ENCODE data around the gene ITPA.

The ITPA gene

DNA sequence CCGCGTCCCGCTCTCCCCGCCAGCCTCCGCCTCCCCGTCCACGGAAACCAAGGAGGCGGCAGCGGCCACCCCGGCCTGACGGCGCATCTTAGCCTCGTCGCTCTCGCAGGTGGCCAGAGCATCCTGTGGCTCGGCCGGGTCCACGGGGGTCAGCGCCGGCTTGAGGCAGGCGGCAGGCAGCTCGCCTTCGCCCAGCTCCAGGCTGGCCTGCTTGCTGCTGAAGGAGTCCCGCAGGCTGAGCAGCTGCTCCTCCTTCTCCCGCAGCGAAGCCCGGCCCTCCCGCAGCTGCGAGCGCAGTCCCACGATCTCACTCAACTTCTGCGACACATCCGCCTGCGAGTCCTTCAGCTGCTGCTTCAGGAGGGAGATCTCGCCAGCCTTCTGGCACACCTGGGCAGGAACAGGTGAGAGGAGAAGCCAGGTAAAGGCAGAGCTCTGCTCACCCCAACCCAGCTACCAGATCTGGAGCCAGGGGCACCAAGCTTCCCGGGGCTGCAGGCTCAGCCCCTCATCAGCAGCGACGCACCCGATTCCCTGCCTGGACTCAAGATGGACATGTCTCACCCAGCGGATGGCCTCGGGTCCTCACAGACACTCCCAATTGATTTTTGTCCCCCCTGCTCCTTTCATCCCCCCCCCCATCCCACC lies 44.4 kb upstream of the ITPA start:
- TF ChIP-seq, protein P1, sequence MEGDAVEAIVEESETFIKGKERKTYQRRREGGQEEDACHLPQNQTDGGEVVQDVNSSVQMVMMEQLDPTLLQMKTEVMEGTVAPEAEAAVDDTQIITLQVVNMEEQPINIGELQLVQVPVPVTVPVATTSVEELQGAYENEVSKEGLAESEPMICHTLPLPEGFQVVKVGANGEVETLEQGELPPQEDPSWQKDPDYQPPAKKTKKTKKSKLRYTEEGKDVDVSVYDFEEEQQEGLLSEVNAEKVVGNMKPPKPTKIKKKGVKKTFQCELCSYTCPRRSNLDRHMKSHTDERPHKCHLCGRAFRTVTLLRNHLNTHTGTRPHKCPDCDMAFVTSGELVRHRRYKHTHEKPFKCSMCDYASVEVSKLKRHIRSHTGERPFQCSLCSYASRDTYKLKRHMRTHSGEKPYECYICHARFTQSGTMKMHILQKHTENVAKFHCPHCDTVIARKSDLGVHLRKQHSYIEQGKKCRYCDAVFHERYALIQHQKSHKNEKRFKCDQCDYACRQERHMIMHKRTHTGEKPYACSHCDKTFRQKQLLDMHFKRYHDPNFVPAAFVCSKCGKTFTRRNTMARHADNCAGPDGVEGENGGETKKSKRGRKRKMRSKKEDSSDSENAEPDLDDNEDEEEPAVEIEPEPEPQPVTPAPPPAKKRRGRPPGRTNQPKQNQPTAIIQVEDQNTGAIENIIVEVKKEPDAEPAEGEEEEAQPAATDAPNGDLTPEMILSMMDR (conservative IDR thresholded peaks at IDR 0.05): no peak
- H3K27ac ChIP-seq: peak overlapping the region; percentile 36; the same call in 1 of the 2 replicates

DNA sequence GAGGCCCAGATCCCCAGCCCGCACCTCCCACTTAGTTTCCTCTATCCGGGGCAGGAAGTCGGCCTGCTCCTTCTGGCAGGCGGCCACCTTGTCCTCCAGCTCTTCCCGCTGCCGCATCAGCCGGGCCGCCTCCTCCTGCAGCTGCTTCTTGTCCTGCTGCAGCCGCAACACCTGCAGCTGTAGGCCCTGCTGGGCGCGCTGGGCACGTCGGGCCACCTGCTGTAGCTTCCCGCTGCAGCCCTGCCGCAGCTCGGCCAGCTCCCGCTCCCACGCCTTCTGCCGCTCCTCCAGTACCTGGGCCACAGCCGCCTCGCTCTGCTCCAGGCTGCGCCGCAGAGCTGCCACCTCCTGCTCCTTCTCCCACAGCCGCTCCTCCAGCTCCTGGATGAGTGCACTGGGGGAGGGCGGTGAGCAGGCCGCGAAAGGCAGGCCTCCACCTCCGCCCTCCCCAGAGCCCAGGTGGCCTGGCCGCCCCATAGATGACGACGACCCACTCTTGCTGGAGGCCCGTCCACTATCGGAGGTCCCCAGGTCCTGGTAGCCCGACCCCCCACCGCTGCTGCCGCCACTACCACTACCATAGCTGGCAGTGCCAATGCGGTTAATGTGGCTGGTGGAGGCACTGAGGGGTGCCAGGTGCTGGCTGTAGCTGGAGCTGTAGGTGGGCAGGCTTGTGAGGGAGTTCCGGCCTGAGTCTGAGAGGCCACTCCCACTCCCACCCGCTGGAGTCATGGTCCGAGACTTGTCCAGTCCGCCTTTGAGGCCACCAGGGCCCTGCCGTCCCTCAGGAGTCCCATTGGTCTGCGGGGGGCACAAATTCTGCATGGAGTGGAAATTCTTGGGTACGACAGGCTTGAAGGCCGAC lies 43.6 kb upstream of the ITPA start:
- H3K27ac ChIP-seq: peak overlapping the region; percentile 36; the same call in 1 of the 2 replicates
- TF ChIP-seq, protein P1 (conservative IDR thresholded peaks at IDR 0.05): no peak

DNA sequence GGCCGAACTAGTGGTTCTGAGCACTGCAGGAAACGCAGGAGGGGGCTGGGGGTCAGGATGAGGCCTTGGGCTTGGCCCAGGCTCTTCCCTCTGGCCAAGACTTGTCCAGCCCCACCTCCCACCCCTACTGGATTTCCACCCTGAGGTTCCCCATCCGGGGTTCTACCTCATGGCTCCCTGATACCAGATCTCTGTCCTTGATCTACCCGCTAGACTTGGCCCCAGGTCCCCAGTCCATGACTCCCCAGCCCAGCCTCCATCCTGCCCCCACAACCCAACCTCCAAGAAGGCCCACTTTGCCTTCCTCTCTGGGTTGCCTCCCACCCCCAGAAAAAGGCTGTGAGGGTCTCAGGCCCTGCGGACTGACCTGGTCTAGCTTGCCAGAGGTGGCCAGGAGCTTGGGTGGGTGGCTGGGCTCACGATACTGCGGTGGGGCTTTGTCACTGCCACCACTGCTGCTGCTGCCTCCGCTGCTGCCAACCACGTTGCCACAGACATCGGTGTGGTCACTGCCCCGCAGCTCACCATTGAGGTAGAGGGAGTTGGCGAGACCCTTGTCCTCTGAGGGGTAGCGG lies 42.9 kb upstream of the ITPA start:
- H3K27ac ChIP-seq: no peak overlapping the region
- TF ChIP-seq, protein P1 (conservative IDR thresholded peaks at IDR 0.05): no peak

DNA sequence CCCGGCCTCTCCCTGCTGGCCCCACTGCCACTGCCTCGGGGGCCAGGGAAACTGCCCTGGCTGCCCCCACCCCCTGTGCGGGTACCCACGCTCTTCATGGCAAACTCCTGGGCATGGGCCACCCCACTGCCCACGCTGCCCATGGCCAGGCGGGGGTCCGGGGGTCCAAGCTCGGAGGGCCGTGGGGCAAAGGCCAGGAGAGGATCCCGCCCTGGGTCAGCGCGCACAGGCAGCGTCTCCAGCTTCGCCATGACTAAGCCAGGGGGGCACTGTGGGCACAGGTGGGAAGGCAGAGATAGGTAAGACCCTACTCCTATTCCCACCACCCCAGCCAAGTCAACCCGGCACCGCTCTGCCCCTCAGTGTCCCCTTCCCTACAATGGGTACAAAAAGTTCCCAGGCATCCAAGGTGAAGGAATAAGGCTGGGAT lies 42.4 kb upstream of the ITPA start:
- no peak overlapping the region for H3K27ac ChIP-seq
- TF ChIP-seq, protein P1 (conservative IDR thresholded peaks at IDR 0.05): no peak

DNA sequence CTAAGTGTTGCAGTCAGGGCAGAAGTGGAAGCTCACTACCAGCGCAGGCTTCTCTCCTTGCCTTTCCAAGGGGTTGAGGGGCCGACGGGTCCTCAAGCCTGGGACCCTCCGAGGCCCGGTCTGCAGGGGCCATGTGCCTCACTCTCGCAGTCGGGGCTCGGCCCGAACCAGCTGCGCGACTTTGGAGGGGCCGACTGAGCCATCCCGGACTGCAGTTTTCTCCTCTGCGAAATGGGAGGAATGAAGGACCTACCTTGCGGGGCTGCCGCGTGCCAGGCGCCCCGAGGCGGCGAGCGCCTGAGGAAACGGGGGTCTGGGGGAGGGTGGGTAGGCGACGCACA lies 41.6 kb upstream of the ITPA start:
- no peak overlapping the region for H3K27ac ChIP-seq
- TF ChIP-seq, protein P1 (conservative IDR thresholded peaks at IDR 0.05): no peak

DNA sequence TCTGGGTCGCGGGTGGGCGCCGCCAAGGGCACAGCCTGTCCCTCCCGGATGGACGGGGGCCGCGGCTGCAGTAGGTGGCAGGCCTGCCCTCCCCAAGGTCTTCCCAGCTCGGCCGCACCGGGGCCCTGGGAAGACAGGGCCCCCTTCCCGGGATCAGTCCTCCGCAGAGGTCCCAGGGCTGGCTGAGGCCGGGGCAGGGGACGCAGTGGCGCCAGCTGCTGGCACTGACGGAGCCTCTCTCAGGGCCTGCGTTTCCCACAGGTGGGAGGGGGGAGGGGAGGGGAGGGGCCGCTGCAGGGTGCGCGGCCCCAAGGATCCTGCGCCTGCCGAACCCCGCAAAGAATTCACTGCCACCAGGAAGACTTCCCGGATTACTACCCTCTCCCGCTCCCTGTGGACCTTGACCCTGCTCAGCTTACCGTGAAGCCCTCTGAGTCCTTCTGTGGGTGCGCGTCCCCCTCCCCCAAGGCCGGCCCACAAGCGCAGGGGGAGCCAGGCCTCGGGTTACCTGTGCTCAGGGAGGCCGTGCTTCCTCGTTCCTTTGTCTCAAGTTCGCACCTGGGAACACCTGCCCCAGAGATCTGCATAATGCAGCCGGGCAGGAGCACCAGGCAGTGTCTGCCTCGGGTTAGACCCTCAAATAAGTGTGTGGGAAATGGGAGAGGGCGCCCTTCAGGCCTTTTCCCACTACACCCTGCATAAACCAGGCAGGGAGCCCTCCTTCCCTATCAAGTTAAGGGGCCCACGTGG lies 41.0 kb upstream of the ITPA start:
- H3K27ac ChIP-seq: no peak overlapping the region
- TF ChIP-seq, protein P1 (conservative IDR thresholded peaks at IDR 0.05): no peak

All from VCaP (cell line).